ENCODE measurements around the gene LYZL6.
A peak's percentile ranks its signal among the peaks of the same experiment; 100 is the strongest.
"Not testable (repeated sequence)": the region's sequence is repeated elsewhere in the genome, so short reads cannot be mapped to it uniquely, and the experiment has no call there.

The LYZL6 gene

GRCh38 chr17:35897772-35898171, 45.7 kb downstream of the LYZL6 start:
- H3K9me3 ChIP-seq (ENCODE audit: control insufficient read depth in 2 of 2, low read length in 2 of 2); H3K4me1 ChIP-seq (ENCODE audit: control insufficient read depth in 2 of 2, insufficient read depth in 2 of 2, low read length in 2 of 2); H3K36me3 ChIP-seq (ENCODE audit: control insufficient read depth in 2 of 2, insufficient read depth in 2 of 2, low read length in 2 of 2); H3K9ac ChIP-seq (ENCODE audit: low read depth in 1 of 2, low read length in 2 of 2); H3K27ac ChIP-seq (ENCODE audit: low read depth in 2 of 2, low read length in 2 of 2); H3K27me3 ChIP-seq (ENCODE audit: control insufficient read depth in 2 of 2, insufficient read depth in 2 of 2, low read length in 2 of 2); H3K4me3 ChIP-seq (ENCODE audit: low read length in 2 of 2): not testable (repeated sequence)

GRCh38 chr17:35895636-35896587, 47.6 kb downstream of the LYZL6 start:
- no peak overlapping the region for H3K9ac ChIP-seq (ENCODE audit: low read depth in 1 of 2, low read length in 2 of 2)
- no peaks in the 10 kb centered on the region for H3K27me3 ChIP-seq (ENCODE audit: control insufficient read depth in 2 of 2, insufficient read depth in 2 of 2, low read length in 2 of 2)
- no peaks in the 10 kb centered on the region for H3K4me1 ChIP-seq (ENCODE audit: control insufficient read depth in 2 of 2, insufficient read depth in 2 of 2, low read length in 2 of 2)
- H3K9me3 ChIP-seq (ENCODE audit: control insufficient read depth in 2 of 2, low read length in 2 of 2) = no peaks in the 10 kb centered on the region
- peak overlapping the region in 1 of 2 donors; percentile 5 for H3K27ac ChIP-seq (ENCODE audit: low read depth in 2 of 2, low read length in 2 of 2)
- H3K4me3 ChIP-seq (ENCODE audit: low read length in 2 of 2) = no peak overlapping the region
- no peaks in the 10 kb centered on the region for H3K36me3 ChIP-seq (ENCODE audit: control insufficient read depth in 2 of 2, insufficient read depth in 2 of 2, low read length in 2 of 2)

- Histone ChIP-seq H3K9ac (ENCODE audit: low read depth in 1 of 2, low read length in 2 of 2) (no peak overlapping the region), H3K9me3 (ENCODE audit: control insufficient read depth in 2 of 2, low read length in 2 of 2) (no peaks in the 10 kb centered on the region), H3K36me3 (ENCODE audit: control insufficient read depth in 2 of 2, insufficient read depth in 2 of 2, low read length in 2 of 2) (no peaks in the 10 kb centered on the region), H3K4me1 (ENCODE audit: control insufficient read depth in 2 of 2, insufficient read depth in 2 of 2, low read length in 2 of 2) (no peaks in the 10 kb centered on the region), H3K4me3 (ENCODE audit: low read length in 2 of 2) (no peak overlapping the region), H3K27me3 (ENCODE audit: control insufficient read depth in 2 of 2, insufficient read depth in 2 of 2, low read length in 2 of 2) (no peaks in the 10 kb centered on the region), H3K27ac (ENCODE audit: low read depth in 2 of 2, low read length in 2 of 2) (no peak overlapping the region)
These were observed 49.3 kb downstream of the LYZL6 start for GRCh38 chr17:35894206-35894605.

- Histone ChIP-seq H3K4me3 (ENCODE audit: low read length in 2 of 2) (no peak overlapping the region), H3K36me3 (ENCODE audit: control insufficient read depth in 2 of 2, insufficient read depth in 2 of 2, low read length in 2 of 2) (no peaks in the 10 kb centered on the region), H3K9ac (ENCODE audit: low read depth in 1 of 2, low read length in 2 of 2) (no peak overlapping the region), H3K9me3 (ENCODE audit: control insufficient read depth in 2 of 2, low read length in 2 of 2) (no peaks in the 10 kb centered on the region), H3K27ac (ENCODE audit: low read depth in 2 of 2, low read length in 2 of 2) (no peak overlapping the region), H3K27me3 (ENCODE audit: control insufficient read depth in 2 of 2, insufficient read depth in 2 of 2, low read length in 2 of 2) (no peaks in the 10 kb centered on the region), H3K4me1 (ENCODE audit: control insufficient read depth in 2 of 2, insufficient read depth in 2 of 2, low read length in 2 of 2) (no peaks in the 10 kb centered on the region)
These were observed 49.8 kb downstream of the LYZL6 start for GRCh38 chr17:35893751-35894150.

- Histone ChIP-seq H3K9ac (ENCODE audit: low read depth in 1 of 2, low read length in 2 of 2) (no peak overlapping the region), H3K4me3 (ENCODE audit: low read length in 2 of 2) (no peak overlapping the region), H3K27ac (ENCODE audit: low read depth in 2 of 2, low read length in 2 of 2) (no peak overlapping the region), H3K4me1 (ENCODE audit: control insufficient read depth in 2 of 2, insufficient read depth in 2 of 2, low read length in 2 of 2) (no peaks in the 10 kb centered on the region), H3K9me3 (ENCODE audit: control insufficient read depth in 2 of 2, low read length in 2 of 2) (no peaks in the 10 kb centered on the region), H3K27me3 (ENCODE audit: control insufficient read depth in 2 of 2, insufficient read depth in 2 of 2, low read length in 2 of 2) (no peaks in the 10 kb centered on the region), H3K36me3 (ENCODE audit: control insufficient read depth in 2 of 2, insufficient read depth in 2 of 2, low read length in 2 of 2) (no peaks in the 10 kb centered on the region)
These were observed 51.1 kb downstream of the LYZL6 start for GRCh38 chr17:35892091-35893035.

- H3K4me3 ChIP-seq (ENCODE audit: low read length in 2 of 2) = no peak overlapping the region
- H3K9ac ChIP-seq (ENCODE audit: low read depth in 1 of 2, low read length in 2 of 2) = no peak overlapping the region
- peak overlapping the region in 1 of 2 donors; percentile 6 for H3K27ac ChIP-seq (ENCODE audit: low read depth in 2 of 2, low read length in 2 of 2)
- no peaks in the 10 kb centered on the region for H3K27me3 ChIP-seq (ENCODE audit: control insufficient read depth in 2 of 2, insufficient read depth in 2 of 2, low read length in 2 of 2)
- H3K9me3 ChIP-seq (ENCODE audit: control insufficient read depth in 2 of 2, low read length in 2 of 2) = no peaks in the 10 kb centered on the region
- H3K4me1 ChIP-seq (ENCODE audit: control insufficient read depth in 2 of 2, insufficient read depth in 2 of 2, low read length in 2 of 2) = no peaks in the 10 kb centered on the region
- no peaks in the 10 kb centered on the region for H3K36me3 ChIP-seq (ENCODE audit: control insufficient read depth in 2 of 2, insufficient read depth in 2 of 2, low read length in 2 of 2)
These were observed 52.2 kb downstream of the LYZL6 start for GRCh38 chr17:35891269-35891668.

GRCh38 chr17:35890774-35891155, 52.7 kb downstream of the LYZL6 start:
- Histone ChIP-seq H3K27ac (ENCODE audit: low read depth in 2 of 2, low read length in 2 of 2) (peak overlapping the region in 1 of 2 donors; percentile 6), H3K27me3 (ENCODE audit: control insufficient read depth in 2 of 2, insufficient read depth in 2 of 2, low read length in 2 of 2) (no peaks in the 10 kb centered on the region), H3K9me3 (ENCODE audit: control insufficient read depth in 2 of 2, low read length in 2 of 2) (no peaks in the 10 kb centered on the region), H3K4me3 (ENCODE audit: low read length in 2 of 2) (no peak overlapping the region), H3K36me3 (ENCODE audit: control insufficient read depth in 2 of 2, insufficient read depth in 2 of 2, low read length in 2 of 2) (no peaks in the 10 kb centered on the region), H3K4me1 (ENCODE audit: control insufficient read depth in 2 of 2, insufficient read depth in 2 of 2, low read length in 2 of 2) (no peaks in the 10 kb centered on the region), H3K9ac (ENCODE audit: low read depth in 1 of 2, low read length in 2 of 2) (no peak overlapping the region)

- Histone ChIP-seq H3K9me3 (ENCODE audit: control insufficient read depth in 2 of 2, low read length in 2 of 2) (no peaks in the 10 kb centered on the region), H3K4me3 (ENCODE audit: low read length in 2 of 2) (no peak overlapping the region), H3K27ac (ENCODE audit: low read depth in 2 of 2, low read length in 2 of 2) (peak overlapping the region in 1 of 2 donors; percentile 9), H3K9ac (ENCODE audit: low read depth in 1 of 2, low read length in 2 of 2) (no peak overlapping the region), H3K27me3 (ENCODE audit: control insufficient read depth in 2 of 2, insufficient read depth in 2 of 2, low read length in 2 of 2) (no peaks in the 10 kb centered on the region), H3K4me1 (ENCODE audit: control insufficient read depth in 2 of 2, insufficient read depth in 2 of 2, low read length in 2 of 2) (no peaks in the 10 kb centered on the region), H3K36me3 (ENCODE audit: control insufficient read depth in 2 of 2, insufficient read depth in 2 of 2, low read length in 2 of 2) (no peaks in the 10 kb centered on the region)
These were observed 53.4 kb downstream of the LYZL6 start for GRCh38 chr17:35889818-35890773.

- Histone ChIP-seq H3K4me1 (ENCODE audit: control insufficient read depth in 2 of 2, insufficient read depth in 2 of 2, low read length in 2 of 2) (no peaks in the 10 kb centered on the region), H3K9me3 (ENCODE audit: control insufficient read depth in 2 of 2, low read length in 2 of 2) (no peaks in the 10 kb centered on the region), H3K36me3 (ENCODE audit: control insufficient read depth in 2 of 2, insufficient read depth in 2 of 2, low read length in 2 of 2) (no peaks in the 10 kb centered on the region), H3K9ac (ENCODE audit: low read depth in 1 of 2, low read length in 2 of 2) (no peak overlapping the region), H3K27ac (ENCODE audit: low read depth in 2 of 2, low read length in 2 of 2) (no peak overlapping the region), H3K27me3 (ENCODE audit: control insufficient read depth in 2 of 2, insufficient read depth in 2 of 2, low read length in 2 of 2) (no peaks in the 10 kb centered on the region), H3K4me3 (ENCODE audit: low read length in 2 of 2) (no peak overlapping the region)
These were observed 54.3 kb downstream of the LYZL6 start for GRCh38 chr17:35889241-35889640.
